Spleen (tissue), 7 donors: ENCODE results near the gene ETV4.

Experiments used
- CTCF ChIP-seq, 11 experiments: fragments of 200-600 bp in 7 of 11; fragments of 450-650 bp in 4 of 11; sonication (generic) in 4 of 11; IDR thresholded peaks in 8 of 11; conservative IDR thresholded peaks in 3 of 11; 1 replicate in 7 of 11; 2 replicates in 4 of 11; pipeline versions ENCODE4 v1.4.0 to v1.8.0; 2016 to 2021; ENCODE audit warnings: antibody characterized with exemption in 11 of 11, inconsistent platforms in 4 of 11, mild to moderate bottlenecking in 1 of 11
- POLR2A ChIP-seq, 3 donors: fragments of 450-650 bp; IDR thresholded peaks; one replicate each; pipeline ENCODE4 v1.5.1; 2017; ENCODE audit warnings: antibody characterized with exemption in 3 of 3, mild to moderate bottlenecking in 1 of 3
- POLR2AphosphoS5 ChIP-seq, 3 donors: sonication (generic); formaldehyde crosslinking; IDR thresholded peaks; one replicate each; pipeline ENCODE4 v1.5.1; 2017; ENCODE audit warnings: antibody characterized with exemption in 3 of 3
- donor health status: DM: no; HTN: no; CAD: no; lungs with moderate emphysema.
- donor health status: DM: no; HTN: no; CAD: no.
- donor health status: DM: no; HTN: no; CAD: no.

DNA sequence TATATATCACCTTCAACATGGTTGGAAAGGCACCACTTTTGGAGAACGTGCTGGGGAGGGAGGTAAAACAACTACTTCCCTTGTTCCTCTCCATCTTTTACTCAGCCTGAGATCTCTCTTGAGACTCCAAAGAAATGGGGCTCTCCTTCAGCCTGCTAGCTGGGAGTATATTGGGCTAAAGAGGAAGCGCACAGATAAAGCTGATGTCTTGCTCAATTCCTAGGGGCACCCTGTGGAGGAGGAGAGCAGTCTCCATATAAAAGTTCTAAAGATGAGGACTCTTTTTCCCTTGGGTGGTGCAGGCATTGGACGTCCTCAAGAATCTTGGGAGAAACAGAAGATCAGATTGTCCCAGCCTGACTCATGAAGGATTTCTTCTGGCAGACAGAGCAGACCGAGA lies 4.6 kb upstream of the ETV4 start:
- no peak for TF ChIP-seq CTCF (IDR thresholded peaks at IDR 0.05 in 8 of 11, conservative IDR thresholded peaks at IDR 0.05 in 3 of 11)
- TF ChIP-seq POLR2A (IDR thresholded peaks at IDR 0.05), result no peak
- TF ChIP-seq POLR2AphosphoS5 (IDR thresholded peaks at IDR 0.05), result no peak
